GM04504 (cell line): ENCODE measurements around the gene SPTAN1.
"Not testable (repeated sequence)": the region's sequence is repeated elsewhere in the genome, so short reads cannot be mapped to it uniquely, and the experiment has no call there.

Source experiments
- DNase-seq: peaks from one replicate; pipeline ENCODE4 v3.0.0-alpha.2; 2012; ENCODE audit warnings: low read depth

SPTAN1 gene

GRCh38 chr9:128666481-128666941, 114.1 kb downstream of the SPTAN1 start:
- not testable (repeated sequence) for DNase-seq

- DNase-seq: no peak
Measured at GRCh38 chr9:128669786-128670185, 117.4 kb downstream of the SPTAN1 start.

GRCh38 chr9:128675382-128675781, 123.0 kb downstream of the SPTAN1 start:
- DNase-seq: no peak

GRCh38 chr9:128677794-128678193, 125.4 kb downstream of the SPTAN1 start:
- DNase-seq: no peak
